ENCODE measurements around the gene CCL4.
"Not testable (repeated sequence)": the region's sequence is repeated elsewhere in the genome, so short reads cannot be mapped to it uniquely, and the experiment has no call there.

The CCL4 gene

GRCh38 chr17:36117505-36118382 is 14.1 kb downstream of the CCL4 start:
- TF ChIP-seq TARDBP (IDR thresholded peaks at IDR 0.05) (no peak), FOXM1 (IDR thresholded peaks at IDR 0.05; ENCODE audit: borderline replicate concordance) (no peak), L3MBTL2 (conservative IDR thresholded peaks at IDR 0.05) (no peak), FOXA1 (IDR thresholded peaks at IDR 0.05) (no peak), SP1 (IDR thresholded peaks at IDR 0.05) (no peak), ELF4 (IDR thresholded peaks at IDR 0.05) (no peak), HDGF (IDR thresholded peaks at IDR 0.05; ENCODE audit: borderline replicate concordance) (no peak), BHLHE40 (IDR thresholded peaks at IDR 0.05; ENCODE audit: borderline replicate concordance) (no peak), FOXK2 (IDR thresholded peaks at IDR 0.05) (no peak), ARNT (IDR thresholded peaks at IDR 0.05) (no peak)
- TF ChIP-seq, protein P1, sequence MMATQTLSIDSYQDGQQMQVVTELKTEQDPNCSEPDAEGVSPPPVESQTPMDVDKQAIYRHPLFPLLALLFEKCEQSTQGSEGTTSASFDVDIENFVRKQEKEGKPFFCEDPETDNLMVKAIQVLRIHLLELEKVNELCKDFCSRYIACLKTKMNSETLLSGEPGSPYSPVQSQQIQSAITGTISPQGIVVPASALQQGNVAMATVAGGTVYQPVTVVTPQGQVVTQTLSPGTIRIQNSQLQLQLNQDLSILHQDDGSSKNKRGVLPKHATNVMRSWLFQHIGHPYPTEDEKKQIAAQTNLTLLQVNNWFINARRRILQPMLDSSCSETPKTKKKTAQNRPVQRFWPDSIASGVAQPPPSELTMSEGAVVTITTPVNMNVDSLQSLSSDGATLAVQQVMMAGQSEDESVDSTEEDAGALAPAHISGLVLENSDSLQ (IDR thresholded peaks at IDR 0.05) = no peak
- ChIA-PET POLR2A (no interaction called here), CTCF (interaction anchor here (0.6 to 1.0 kb wide), 4 partner anchors 10 to 31 kb away, joined by 3 to 4 read pairs (median 4); no protein-coding TSS in a partner anchor)
- DNase-seq (ENCODE audit: extremely low spot score) = no peak

- no peak for DNase-seq (ENCODE audit: extremely low spot score)
- CTCF ChIA-PET = interaction anchor here (0.5 to 1.0 kb wide), 5 partner anchors 10 to 364 kb away, joined by 3 to 4 read pairs (median 3); no protein-coding TSS in a partner anchor
- POLR2A ChIA-PET = no interaction called here
- TF ChIP-seq FOXA1 (IDR thresholded peaks at IDR 0.05) (no peak), SP1 (IDR thresholded peaks at IDR 0.05) (no peak)
These were observed 15.1 kb downstream of the CCL4 start for GRCh38 chr17:36118477-36119353.

GRCh38 chr17:36120221-36120620 is 16.6 kb downstream of the CCL4 start:
- ChIA-PET CTCF (interaction anchor here (0.7 kb wide), 1 partner anchor 28 kb away, joined by 3 read pairs; no protein-coding TSS in a partner anchor), POLR2A (no interaction called here)
- TF ChIP-seq ZNF384 (IDR thresholded peaks at IDR 0.05) (no peak), HDGF (IDR thresholded peaks at IDR 0.05; ENCODE audit: borderline replicate concordance) (no peak), ELF4 (IDR thresholded peaks at IDR 0.05) (no peak), FOXK2 (IDR thresholded peaks at IDR 0.05) (no peak), ARNT (IDR thresholded peaks at IDR 0.05) (no peak), L3MBTL2 (conservative IDR thresholded peaks at IDR 0.05) (no peak), SP1 (IDR thresholded peaks at IDR 0.05) (no peak), CTBP1 (IDR thresholded peaks at IDR 0.05; ENCODE audit: borderline replicate concordance) (no peak), TARDBP (IDR thresholded peaks at IDR 0.05) (no peak)
- DNase-seq (ENCODE audit: extremely low spot score) = no peak

DNA sequence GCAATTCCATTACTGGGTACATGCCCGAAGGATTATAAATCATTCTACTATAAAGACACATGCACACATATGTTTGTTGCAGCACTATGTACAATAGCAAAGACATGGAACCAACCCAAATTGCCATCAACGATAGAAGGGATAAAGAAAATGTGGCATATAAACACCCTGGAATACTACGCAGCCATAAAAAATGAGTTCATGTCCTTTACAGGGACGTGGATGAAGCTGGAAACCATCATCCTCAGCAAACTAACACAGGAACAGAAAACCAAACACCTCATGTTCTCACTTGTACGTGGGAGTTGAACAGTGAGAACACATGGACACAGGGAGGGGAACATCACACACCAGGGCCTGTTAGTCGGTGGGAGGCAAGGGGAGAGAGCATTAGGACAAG is 17.5 kb downstream of the CCL4 start:
- CTCF ChIA-PET; DNase-seq (ENCODE audit: extremely low spot score); POLR2A ChIA-PET: not testable (repeated sequence)

GRCh38 chr17:36123431-36123830 is 19.8 kb downstream of the CCL4 start:
- no peak for DNase-seq (ENCODE audit: extremely low spot score)
- no peak for TF ChIP-seq ARNT (IDR thresholded peaks at IDR 0.05)
- no peak for TF ChIP-seq LEF1 (IDR thresholded peaks at IDR 0.05; ENCODE audit: borderline replicate concordance)
- TF ChIP-seq SUZ12 (IDR thresholded peaks at IDR 0.05) = no peak
- no peak for TF ChIP-seq HDGF (IDR thresholded peaks at IDR 0.05; ENCODE audit: borderline replicate concordance)
- POLR2A ChIA-PET = interaction anchor here (1.1 kb wide), 1 partner anchor 314 kb away, joined by 4 read pairs; the partner anchor contains the start of gene TAF15
- CTCF ChIA-PET = interaction anchor here (1.1 kb wide), 1 partner anchor 25 kb away, joined by 6 read pairs; no protein-coding TSS in a partner anchor

GRCh38 chr17:36124879-36125824 is 21.5 kb downstream of the CCL4 start:
- ChIA-PET CTCF (interaction anchor here (0.5 kb wide), 1 partner anchor 29 kb away, joined by 4 read pairs; no protein-coding TSS in a partner anchor), POLR2A (interaction anchor here (0.6 kb wide), 1 partner anchor 194 kb away, joined by 3 read pairs; the partner anchor contains the start of gene RDM1)
- DNase-seq (ENCODE audit: extremely low spot score) = no peak
- TF ChIP-seq FOXK2 (IDR thresholded peaks at IDR 0.05) (no peak), NFRKB (IDR thresholded peaks at IDR 0.05) (no peak), ELF4 (IDR thresholded peaks at IDR 0.05) (no peak), CTBP1 (IDR thresholded peaks at IDR 0.05; ENCODE audit: borderline replicate concordance) (no peak)
- TF ChIP-seq, protein P1 (IDR thresholded peaks at IDR 0.05) = peak; percentile 35; the same call in 1 of the 2 replicates

All from HEK293T (cell line).